ENCODE results near the gene CAVIN4. TPM values are rescaled to one million over a fixed set of nuclear protein-coding genes. Genes with fewer than 3 reads are reported as not detected.

Gene CAVIN4
- total and polyA plus RNA-seq, 9 donors, result 0.13 to 0.46 (median 0.24) TPM; not detected in 1

- H3K9me3 ChIP-seq, result no peaks in the 10 kb centered on the region
- no peaks in the 10 kb centered on the region for H3K27me3 ChIP-seq
- H3K4me3 ChIP-seq, result no peak overlapping the region
- no peak for TF ChIP-seq CTCF (IDR thresholded peaks at IDR 0.05)
- no peak for TF ChIP-seq POLR2A (IDR thresholded peaks at IDR 0.05)
- TF ChIP-seq EP300 (IDR thresholded peaks at IDR 0.05), result no peak
- H3K27ac ChIP-seq, result no peak overlapping the region
- WGBS, 3 donors, result 63 to 82% (median 77%) methylated on average over 5 of the region's 5 CpGs
- no peaks in the 10 kb centered on the region for H3K4me1 ChIP-seq (ENCODE audit: insufficient read depth)
- H3K36me3 ChIP-seq, result no peaks in the 10 kb centered on the region
- no peak for DNase-seq
- intact Hi-C loops (cut with DNase I), result no loop called here
Measured at GRCh38 chr9:100589582-100589981, 11.7 kb downstream of the CAVIN4 start.

GRCh38 chr9:100590481-100590880, 12.6 kb downstream of the CAVIN4 start:
- DNase-seq, result no peak
- intact Hi-C loops (cut with DNase I), result loop anchor here in 1 of 4 donors (10.0 kb wide), 1 partner anchor 1406 kb away; no protein-coding TSS in a partner anchor
- 11 to 21% (median 11%) methylated on average over 2 of the region's 2 CpGs for WGBS, 3 donors
- Histone ChIP-seq H3K4me1 (ENCODE audit: insufficient read depth) (no peaks in the 10 kb centered on the region), H3K27me3 (no peaks in the 10 kb centered on the region), H3K27ac (no peak overlapping the region), H3K36me3 (no peaks in the 10 kb centered on the region), H3K4me3 (no peak overlapping the region), H3K9me3 (no peaks in the 10 kb centered on the region)
- TF ChIP-seq EP300 (IDR thresholded peaks at IDR 0.05) (no peak), CTCF (IDR thresholded peaks at IDR 0.05) (no peak), POLR2A (IDR thresholded peaks at IDR 0.05) (no peak)

GRCh38 chr9:100591139-100591538, 13.3 kb downstream of the CAVIN4 start:
- intact Hi-C loops (cut with DNase I), result loop anchor here in 1 of 4 donors (10.0 kb wide), 1 partner anchor 1406 kb away; no protein-coding TSS in a partner anchor
- H3K4me3 ChIP-seq, result no peak overlapping the region
- H3K9me3 ChIP-seq, result no peaks in the 10 kb centered on the region
- WGBS, 3 donors, result 90 to 93% (median 93%) methylated on average over 6 of the region's 6 CpGs
- no peak for TF ChIP-seq EP300 (IDR thresholded peaks at IDR 0.05)
- TF ChIP-seq POLR2A (IDR thresholded peaks at IDR 0.05), result no peak
- no peak for TF ChIP-seq CTCF (IDR thresholded peaks at IDR 0.05)
- H3K4me1 ChIP-seq (ENCODE audit: insufficient read depth), result no peaks in the 10 kb centered on the region
- no peaks in the 10 kb centered on the region for H3K27me3 ChIP-seq
- DNase-seq, result no peak
- H3K27ac ChIP-seq, result no peak overlapping the region
- no peaks in the 10 kb centered on the region for H3K36me3 ChIP-seq

GRCh38 chr9:100591639-100592412, 13.9 kb downstream of the CAVIN4 start:
- DNase-seq, result no peak
- H3K36me3 ChIP-seq, result no peaks in the 10 kb centered on the region
- WGBS, 3 donors, result 79 to 84% (median 80%) methylated on average over 5 of the region's 5 CpGs
- intact Hi-C loops (cut with DNase I), result loop anchor here in 1 of 4 donors (10.0 kb wide), 1 partner anchor 1407 kb away; no protein-coding TSS in a partner anchor
- no peaks in the 10 kb centered on the region for H3K27me3 ChIP-seq
- H3K27ac ChIP-seq, result no peak overlapping the region
- H3K4me1 ChIP-seq (ENCODE audit: insufficient read depth), result no peaks in the 10 kb centered on the region
- no peaks in the 10 kb centered on the region for H3K9me3 ChIP-seq
- TF ChIP-seq EP300 (IDR thresholded peaks at IDR 0.05), result no peak
- TF ChIP-seq CTCF (IDR thresholded peaks at IDR 0.05), result no peak
- no peak for TF ChIP-seq POLR2A (IDR thresholded peaks at IDR 0.05)
- no peak overlapping the region for H3K4me3 ChIP-seq

Measured in ovary (tissue), 9 donors.